GM12874 (cell line): Measurements from ENCODE around the gene SRSF7.

Experiments used
- CTCF ChIP-seq: IDR thresholded peaks from 2 replicates; pipeline ENCODE4 v1.5.1; 2011; ENCODE audit warnings: low read depth, mild to moderate bottlenecking, control low read depth, low read length, moderate library complexity; ENCODE audit not compliant: insufficient read depth

The SRSF7 gene

DNA sequence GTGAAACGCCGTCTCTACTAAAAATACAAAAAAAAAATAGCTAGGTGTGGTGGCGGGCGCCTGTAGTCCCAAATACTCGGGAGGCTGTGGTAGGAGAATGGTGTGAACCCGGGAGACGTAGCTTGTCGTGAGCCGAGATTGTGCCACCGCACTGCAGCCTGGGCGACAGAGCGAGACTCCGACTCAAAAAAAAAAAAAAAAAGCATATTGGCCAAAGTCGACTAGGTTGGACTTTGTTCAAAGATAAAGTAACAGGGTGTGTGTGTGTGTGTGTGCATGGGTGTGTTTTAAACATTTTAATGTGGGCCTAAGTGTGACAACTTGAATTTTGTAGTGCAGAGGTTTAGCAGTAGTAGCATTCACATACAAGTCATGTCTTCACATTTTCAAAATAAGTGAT is 38.5 kb upstream of the SRSF7 start:
- no peak for TF ChIP-seq CTCF

DNA sequence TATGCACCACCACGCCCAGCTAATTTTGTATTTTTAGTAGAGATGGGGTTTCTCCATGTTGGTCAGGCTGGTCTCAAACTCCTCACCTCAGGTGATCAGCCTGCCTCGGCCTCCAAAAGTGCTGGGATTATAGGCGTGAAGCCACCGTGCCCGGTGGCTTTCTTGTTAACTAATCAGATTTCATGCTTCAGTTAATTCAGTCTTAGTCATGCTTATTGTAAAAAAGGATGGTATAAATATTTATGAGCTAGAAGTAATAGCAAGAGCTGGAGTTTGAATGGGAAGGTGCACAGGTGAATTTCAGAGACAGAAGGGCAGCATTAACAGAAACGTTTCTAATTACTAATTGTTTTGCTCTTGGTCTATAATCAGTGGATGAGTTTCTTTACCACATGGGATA is 37.1 kb upstream of the SRSF7 start:
- no peak for TF ChIP-seq CTCF

DNA sequence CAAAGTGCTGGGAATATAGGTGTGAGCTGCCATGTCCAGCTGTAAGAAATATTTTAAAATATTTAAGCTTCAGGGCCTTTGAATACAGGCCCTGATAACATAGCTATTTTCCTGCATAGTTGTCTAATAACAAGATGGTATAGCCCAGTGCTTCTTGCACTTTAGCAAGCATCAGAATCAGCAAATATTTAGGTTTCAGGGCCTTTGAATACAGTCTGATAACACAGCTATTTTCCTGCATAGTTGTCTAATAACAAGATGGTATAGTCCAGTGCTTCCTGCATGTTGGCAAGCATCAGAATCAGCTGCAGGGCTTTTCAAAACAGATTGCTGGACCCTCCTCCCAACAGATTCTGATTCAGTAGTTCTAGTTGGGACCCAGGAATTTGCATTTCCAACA is 32.4 kb upstream of the SRSF7 start:
- TF ChIP-seq CTCF, result no peak

DNA sequence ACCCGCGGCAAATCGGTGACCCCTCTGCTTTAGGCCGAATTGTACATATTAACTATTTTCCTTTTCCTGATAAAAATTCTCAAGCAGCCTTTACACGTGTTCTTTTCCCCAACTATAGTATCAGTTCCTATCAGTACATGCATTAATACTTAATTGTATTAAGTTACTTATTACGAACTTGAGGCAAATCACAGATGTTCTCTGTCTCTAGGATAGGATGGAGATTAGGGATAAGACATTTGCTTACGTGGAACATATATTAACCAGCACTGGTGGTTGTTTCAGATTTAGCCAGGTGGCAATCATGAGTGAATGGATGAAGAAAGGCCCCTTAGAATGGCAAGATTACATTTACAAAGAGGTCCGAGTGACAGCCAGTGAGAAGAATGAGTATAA is 27.5 kb upstream of the SRSF7 start:
- TF ChIP-seq CTCF, result no peak

GRCh38 chr2:38776531-38776930 is 25.4 kb upstream of the SRSF7 start:
- TF ChIP-seq CTCF, result no peak

GRCh38 chr2:38775921-38776225 is 24.7 kb upstream of the SRSF7 start:
- no peak for TF ChIP-seq CTCF

DNA sequence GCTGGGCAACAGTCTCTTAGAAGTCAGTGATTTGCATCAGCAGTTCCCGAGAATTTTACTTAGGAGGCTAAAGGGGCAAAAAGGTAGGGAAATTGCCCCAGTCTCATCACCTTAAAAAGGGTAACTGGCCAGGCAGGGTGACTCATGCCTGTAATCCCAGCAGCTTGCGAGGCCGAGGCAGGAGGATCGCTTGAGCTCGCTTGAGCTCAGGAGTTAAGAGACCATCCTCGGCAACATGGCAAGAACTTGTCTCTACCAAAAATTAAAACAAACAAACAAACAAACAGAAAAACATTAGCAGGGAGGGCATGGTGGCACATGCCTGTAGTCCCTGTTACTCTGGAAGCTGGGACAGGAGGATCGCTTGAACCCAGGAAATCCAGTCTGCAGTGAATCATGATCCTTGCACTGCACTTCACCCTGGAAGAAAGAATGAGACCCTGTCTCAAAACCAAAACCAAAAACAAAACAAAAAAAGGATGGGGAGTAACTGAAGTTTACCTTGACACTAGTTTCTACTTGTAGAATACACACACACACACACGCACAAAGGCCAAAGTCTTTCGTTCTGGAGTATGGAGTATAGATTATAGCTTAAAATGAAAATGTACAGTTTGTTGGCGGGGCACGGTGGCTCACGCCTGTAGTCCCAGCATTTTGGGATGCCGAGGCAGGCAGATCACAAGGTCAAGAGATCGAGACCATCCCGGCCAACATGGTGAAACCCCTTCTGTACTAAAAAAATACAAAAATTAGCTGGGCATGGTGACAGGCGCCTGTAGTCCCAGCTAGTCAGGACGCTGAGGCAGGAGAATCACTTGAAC is 24.1 kb upstream of the SRSF7 start:
- TF ChIP-seq CTCF, result no peak

GRCh38 chr2:38771632-38772031 is 20.5 kb upstream of the SRSF7 start:
- no peak for TF ChIP-seq CTCF
